Panc1 (cell line): ENCODE measurements around the gene KNCN.

Experiments used
- CTCF ChIP-seq: fragments of 450-650 bp; IDR thresholded peaks from 2 replicates; pipeline ENCODE4 v1.5.1; 2017; ENCODE audit warnings: mild to moderate bottlenecking
- POLR2AphosphoS5 ChIP-seq: IDR thresholded peaks from 2 replicates; pipeline ENCODE4 v1.6.1; 2012; ENCODE audit warnings: mild to moderate bottlenecking, low read depth, low read length, moderate library complexity
- REST ChIP-seq, 2 experiments: IDR thresholded peaks; 2 replicates each; pipeline ENCODE4 v1.6.1; 2011 to 2012; ENCODE audit warnings: low read depth in 2 of 2, control low read depth in 1 of 2, low read length in 1 of 2, mild to moderate bottlenecking in 1 of 2, moderate library complexity in 1 of 2; ENCODE audit not compliant: insufficient read depth in 1 of 2

- TF ChIP-seq CTCF (no peak), REST (IDR thresholded peaks at IDR 0.05; ENCODE audit: insufficient read depth in 1 of 2, low read depth in 2 of 2, low read length in 1 of 2) (no peak), POLR2AphosphoS5 (no peak)
Measured at GRCh38 chr1:46587069-46587468, 35.6 kb upstream of the KNCN start.
